GM23248 (cell line): ENCODE data around the gene MIEN1. TPM values are rescaled to one million over a fixed set of nuclear protein-coding genes. Genes with fewer than 3 reads are reported as not detected.

Experiments
- DNase-seq: peaks from one replicate; pipeline ENCODE4 v3.0.0-alpha.2; 2015
- H2AFZ ChIP-seq: fragments of 200-600 bp; sonication (generic); 2 replicates; pipeline ENCODE4 v1.6.1; 2016; ENCODE audit warnings: antibody characterized with exemption
- H3F3A ChIP-seq: fragments of 200-600 bp; sonication (generic); 2 replicates; pipeline ENCODE4 v1.6.1; 2016; ENCODE audit warnings: mild to moderate bottlenecking, antibody characterized with exemption, mixed run types; ENCODE audit not compliant: insufficient read depth
- H3K27ac ChIP-seq: fragments of 200-600 bp; sonication (generic); 2 replicates; pipeline ENCODE4 v1.5.1; 2016; ENCODE audit warnings: mild to moderate bottlenecking
- H3K27me3 ChIP-seq: fragments of 200-600 bp; sonication (generic); replicated peaks from 2 replicates; pipeline ENCODE4 v1.6.1; 2016; ENCODE audit warnings: mild to moderate bottlenecking; ENCODE audit not compliant: insufficient read depth
- H3K36me3 ChIP-seq: fragments of 200-600 bp; sonication (generic); 2 replicates; pipeline ENCODE4 v1.6.1; 2016; ENCODE audit warnings: low read depth, mild to moderate bottlenecking
- H3K4me1 ChIP-seq: fragments of 200-600 bp; sonication (generic); 2 replicates; pipeline ENCODE4 v1.6.1; 2016; ENCODE audit warnings: mild to moderate bottlenecking; ENCODE audit not compliant: insufficient read depth
- H3K4me2 ChIP-seq: fragments of 200-600 bp; sonication (generic); one replicate; pipeline ENCODE4 v1.6.1; 2016; ENCODE audit warnings: mild to moderate bottlenecking; ENCODE audit not compliant: unreplicated experiment
- H3K4me3 ChIP-seq: fragments of 200-600 bp; sonication (generic); 2 replicates; pipeline ENCODE4 v1.5.1; 2016; ENCODE audit warnings: mild to moderate bottlenecking
- H3K79me2 ChIP-seq: fragments of 200-600 bp; sonication (generic); 2 replicates; pipeline ENCODE4 v1.6.1; 2016; ENCODE audit warnings: mild to moderate bottlenecking; ENCODE audit not compliant: insufficient read depth
- H3K9ac ChIP-seq: fragments of 200-600 bp; sonication (generic); 2 replicates; pipeline ENCODE4 v1.6.1; 2016; ENCODE audit warnings: mild to moderate bottlenecking
- H3K9me2 ChIP-seq: fragments of 200-600 bp; sonication (generic); 2 replicates; pipeline ENCODE4 v1.6.1; 2016; ENCODE audit warnings: mixed run types, mild to moderate bottlenecking, moderate library complexity; ENCODE audit not compliant: insufficient read depth
- H3K9me3 ChIP-seq: fragments of 200-600 bp; sonication (generic); one replicate; pipeline ENCODE4 v1.6.1; 2017; ENCODE audit warnings: low read depth
- H4K20me1 ChIP-seq: fragments of 200-600 bp; sonication (generic); 2 replicates; pipeline ENCODE4 v1.6.0; 2016; ENCODE audit not compliant: insufficient read depth
- EZH2 ChIP-seq: fragments of 200-600 bp; sonication (generic); IDR thresholded peaks from 2 replicates; pipeline ENCODE4 v1.6.1; 2018; ENCODE audit warnings: antibody characterized with exemption, mild to moderate bottlenecking; ENCODE audit not compliant: insufficient read depth, poor library complexity, severe bottlenecking
- EZH2phosphoT487 ChIP-seq: fragments of 200-600 bp; sonication (generic); IDR thresholded peaks from 2 replicates; pipeline ENCODE4 v1.6.1; 2018; ENCODE audit warnings: antibody characterized with exemption, moderate library complexity, mild to moderate bottlenecking, low read depth; ENCODE audit not compliant: insufficient read depth
- WGBS, 2 experiments: methylation state at CpG; one replicate each; pipeline ENCODE4 v1.1.6; 2015 to 2017; ENCODE audit warnings: low lambda C conversion rate in 2 of 2, low coverage in 1 of 2; ENCODE audit errors: missing lambda C conversion rate in 2 of 2; 5-methylcytosine and 5-hydroxymethylcytosine counted together
- in situ Hi-C: fragments of 300-500 bp; cut with MboI; formaldehyde crosslinking; loops from 2 replicates; pipeline ENCODE4 v1.15.0; 2020
- polyA plus RNA-seq: library from polyadenylated mRNA; unstranded; fragments of >200 nt; fragmentation: Nextera tagmentation; extraction: Ambion mirVana; gene quantifications from 2 replicates; pipeline ENCODE4 v1.2.1, GENCODE V29; 2016
- total RNA-seq: library from RNA; depleted of rRNA; stranded (reverse); fragments of >200 nt; shearing (Covaris generic); gene quantifications from 2 replicates; pipeline ENCODE4 v1.2.3, GENCODE V29; 2014

MIEN1 gene
- total and polyA plus RNA-seq, 2 experiments from 2014 or later = 33.6 to 85.4 TPM

- Histone ChIP-seq H3K4me2 (no peak overlapping the region), H3K9me2 (no peaks in the 10 kb centered on the region), H2AFZ (no peak overlapping the region), H3K27me3 (peaks cover 4% of the 10 kb centered on the region; the same call in 1 of the 2 replicates), H3K4me1 (peaks cover 20% of the 10 kb centered on the region), H3K36me3 (no peaks in the 10 kb centered on the region), H3K4me3 (no peak overlapping the region), H3K9me3 (no peaks in the 10 kb centered on the region), H3K79me2 (no peaks in the 10 kb centered on the region), H3K9ac (no peak overlapping the region), H3F3A (no peaks in the 10 kb centered on the region), H3K27ac (no peak overlapping the region), H4K20me1 (no peaks in the 10 kb centered on the region)
- no peak for DNase-seq
- WGBS, 2 experiments = 72 to 75% methylated on average over 10 of the region's 10 CpGs
- in situ Hi-C loops = no loop called here
- no peak for TF ChIP-seq EZH2phosphoT487
- TF ChIP-seq EZH2 = no peak
These were observed 6.2 kb upstream of the MIEN1 start for GRCh38 chr17:39736319-39737165.

GRCh38 chr17:39735882-39736281, 5.5 kb upstream of the MIEN1 start:
- 61 to 67% methylated on average over 2 of the region's 2 CpGs for WGBS, 2 experiments

GRCh38 chr17:39732586-39732985, 2.3 kb upstream of the MIEN1 start:
- no peak for DNase-seq
- H3K79me2 ChIP-seq = no peaks in the 10 kb centered on the region
- in situ Hi-C loops = no loop called here
- H4K20me1 ChIP-seq = no peaks in the 10 kb centered on the region
- no peak overlapping the region for H2AFZ ChIP-seq
- no peak overlapping the region for H3K4me2 ChIP-seq
- TF ChIP-seq EZH2 = no peak
- TF ChIP-seq EZH2phosphoT487 = no peak
- H3K9ac ChIP-seq = no peak overlapping the region
- 95 to 97% methylated on average over 3 of the region's 3 CpGs for WGBS, 2 experiments
- H3K4me3 ChIP-seq = no peak overlapping the region
- H3K27ac ChIP-seq = no peak overlapping the region
- H3K9me3 ChIP-seq = no peaks in the 10 kb centered on the region
- H3K36me3 ChIP-seq = no peaks in the 10 kb centered on the region
- H3K4me1 ChIP-seq = no peaks in the 10 kb centered on the region
- no peaks in the 10 kb centered on the region for H3K27me3 ChIP-seq
- no peaks in the 10 kb centered on the region for H3F3A ChIP-seq
- no peaks in the 10 kb centered on the region for H3K9me2 ChIP-seq

More at GRCh38 chr17:39735882-39736281, 5.5 kb upstream of the MIEN1 start:
- Histone ChIP-seq H3K9me3 (no peaks in the 10 kb centered on the region), H3K27ac (no peak overlapping the region), H3K27me3 (peaks cover 4% of the 10 kb centered on the region; the same call in 1 of the 2 replicates), H2AFZ (no peak overlapping the region), H3K36me3 (no peaks in the 10 kb centered on the region), H3K4me1 (peaks cover 17% of the 10 kb centered on the region), H3F3A (no peaks in the 10 kb centered on the region), H3K4me3 (no peak overlapping the region), H3K9me2 (no peaks in the 10 kb centered on the region), H3K79me2 (no peaks in the 10 kb centered on the region), H3K9ac (no peak overlapping the region), H3K4me2 (no peak overlapping the region), H4K20me1 (no peaks in the 10 kb centered on the region)
- in situ Hi-C loops = no loop called here
- TF ChIP-seq EZH2phosphoT487 = no peak
- no peak for TF ChIP-seq EZH2
- DNase-seq = no peak

GRCh38 chr17:39729280-39729851, 966 bp downstream of the MIEN1 start:
- peak; percentile 32 for DNase-seq
- Histone ChIP-seq H3K4me2 (peak overlapping the region; percentile 95), H3K9me3 (no peaks in the 10 kb centered on the region), H3F3A (no peaks in the 10 kb centered on the region), H3K79me2 (no peaks in the 10 kb centered on the region), H3K27ac (no peak overlapping the region), H3K4me3 (peak overlapping the region; percentile 89), H3K4me1 (no peaks in the 10 kb centered on the region), H3K9me2 (no peaks in the 10 kb centered on the region), H3K36me3 (no peaks in the 10 kb centered on the region), H3K27me3 (no peaks in the 10 kb centered on the region), H2AFZ (no peak overlapping the region), H3K9ac (peak overlapping the region; percentile 83), H4K20me1 (no peaks in the 10 kb centered on the region)
- TF ChIP-seq EZH2phosphoT487 (no peak), EZH2 (no peak)
- in situ Hi-C loops = no loop called here
- 69 to 71% methylated on average over 6 of the region's 6 CpGs for WGBS, 2 experiments
